Activated T-helper 9 cell treated with anti-CD3 and anti-CD28 coated beads, Interleukin-2, amount 50 U/mL, for 16 hours (primary cell): ENCODE measurements around the gene EFNB2.

ENCODE experiments used
- DNase-seq: peaks from one replicate; pipeline ENCODE4 v3.0.0-alpha.2; 2020; ENCODE audit warnings: low read depth

Gene EFNB2

DNA sequence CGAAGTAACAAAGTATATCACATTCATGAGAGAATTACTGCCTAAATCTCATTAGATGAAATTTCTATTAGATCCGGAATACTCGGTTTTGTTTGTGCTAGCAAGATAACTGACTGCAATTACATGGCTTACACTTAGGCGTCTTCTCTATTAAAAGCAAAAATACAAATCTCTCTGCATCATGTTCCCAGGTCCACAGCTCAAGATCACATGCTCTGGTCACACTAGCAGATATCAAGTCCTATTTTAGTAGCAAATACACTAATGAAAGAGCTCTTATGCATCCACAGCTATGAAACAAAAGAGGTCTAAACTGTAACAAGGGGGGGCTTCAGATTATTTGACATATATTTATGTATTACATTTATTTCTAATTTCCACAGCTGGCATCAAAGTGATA lies 53.5 kb downstream of the EFNB2 start:
- DNase-seq, result no peak

DNA sequence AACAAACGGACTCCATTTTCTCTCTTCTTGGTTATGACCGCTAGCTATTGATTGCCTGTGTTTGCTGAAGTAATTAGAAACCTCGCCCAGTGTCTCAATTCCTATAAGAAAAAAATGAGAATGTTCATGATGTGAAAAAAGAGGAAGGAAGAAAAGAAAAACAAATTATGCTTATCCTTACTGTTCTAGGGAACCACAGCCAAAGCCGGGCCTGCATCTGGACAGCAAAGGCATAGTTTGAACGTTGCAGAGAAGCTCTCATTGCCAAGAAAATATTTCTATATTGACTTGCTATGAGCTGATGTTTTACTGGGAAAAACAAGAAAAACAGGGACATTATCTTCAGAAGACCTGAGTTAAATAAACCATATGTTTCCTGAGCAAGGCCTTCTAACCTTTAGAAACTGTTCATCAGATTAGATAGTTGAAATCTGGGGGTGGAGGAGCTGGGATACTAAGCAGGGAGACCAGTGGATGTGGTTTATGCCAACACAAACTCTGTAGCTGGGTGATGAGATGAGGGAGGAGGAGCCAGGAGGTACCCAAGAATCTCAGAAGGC lies 55.0 kb downstream of the EFNB2 start:
- DNase-seq, result no peak

DNA sequence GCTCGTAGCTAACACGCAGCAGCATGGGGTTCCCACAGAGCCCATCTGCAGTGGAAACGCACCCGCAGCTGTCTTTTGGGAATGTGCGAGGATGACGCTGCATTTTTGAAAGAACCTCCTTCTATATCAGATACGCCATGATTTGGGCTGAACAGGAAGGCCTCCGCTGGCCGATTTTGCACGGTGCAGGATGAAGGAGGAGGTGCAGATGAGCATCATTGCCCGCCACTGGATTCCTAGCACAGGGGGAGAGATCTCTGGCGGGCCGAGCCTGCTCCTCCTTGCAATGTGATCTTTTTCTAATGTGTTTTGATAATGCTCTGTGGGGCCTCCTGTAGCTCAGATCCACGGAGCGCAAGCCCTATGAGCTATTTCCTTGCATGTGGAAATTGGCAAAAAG lies 55.5 kb downstream of the EFNB2 start:
- DNase-seq, result no peak

DNA sequence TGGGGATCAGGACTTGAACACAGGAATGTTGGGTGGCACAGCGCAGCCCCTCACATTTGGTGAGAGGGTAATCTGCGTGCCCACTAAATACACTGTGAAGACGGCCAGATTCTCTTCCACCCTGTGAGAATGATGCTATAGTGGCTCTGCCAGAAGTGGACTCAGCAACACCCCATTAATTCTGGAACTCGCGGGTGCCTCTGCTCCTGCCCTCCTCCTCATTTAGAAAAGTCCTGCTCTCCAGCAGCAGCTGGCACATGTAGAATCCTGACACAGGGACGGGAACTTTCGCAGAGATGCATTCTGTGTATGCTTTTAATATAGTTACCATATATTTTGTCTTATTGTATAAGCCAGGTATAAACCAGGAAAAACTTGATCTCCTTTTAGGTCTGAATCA lies 57.3 kb downstream of the EFNB2 start:
- DNase-seq, result no peak

DNA sequence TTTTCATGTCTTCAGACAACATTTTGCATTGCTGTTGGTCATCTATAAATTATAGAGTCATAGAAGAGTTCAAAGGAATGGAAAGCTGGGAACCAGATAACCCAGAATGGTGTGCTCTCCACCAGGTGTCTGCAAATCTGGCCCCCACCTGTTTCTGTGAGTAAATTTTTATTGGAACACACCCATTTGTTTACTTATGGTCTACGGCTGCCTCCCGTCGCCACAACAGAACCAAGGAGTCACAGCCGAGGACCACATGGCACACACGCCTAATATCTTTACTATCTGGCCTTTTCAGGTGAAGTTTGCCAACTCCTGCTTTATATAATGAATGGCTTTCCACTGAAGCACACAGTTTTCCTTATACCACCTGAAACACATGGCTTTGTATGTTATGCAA lies 58.2 kb downstream of the EFNB2 start:
- DNase-seq, result no peak

DNA sequence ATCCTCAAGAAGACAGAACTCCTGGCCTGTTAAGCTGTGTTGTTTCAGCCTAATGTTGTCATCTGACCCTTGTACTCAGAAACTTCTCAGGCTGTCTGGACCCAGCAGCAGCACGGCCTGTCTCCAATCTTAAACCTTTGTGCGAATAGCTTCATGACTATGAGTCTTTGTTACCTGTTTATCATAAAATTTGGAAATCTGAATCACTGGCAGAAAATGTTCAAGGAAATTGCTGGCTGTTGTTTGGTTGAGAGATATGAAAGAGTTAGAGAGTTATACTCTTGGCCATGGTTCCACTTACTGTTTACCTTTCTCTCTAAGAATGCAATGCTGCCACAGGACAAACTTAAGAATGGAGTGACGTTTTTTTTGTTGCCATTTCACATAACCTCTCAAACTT lies 59.6 kb downstream of the EFNB2 start:
- no peak for DNase-seq

DNA sequence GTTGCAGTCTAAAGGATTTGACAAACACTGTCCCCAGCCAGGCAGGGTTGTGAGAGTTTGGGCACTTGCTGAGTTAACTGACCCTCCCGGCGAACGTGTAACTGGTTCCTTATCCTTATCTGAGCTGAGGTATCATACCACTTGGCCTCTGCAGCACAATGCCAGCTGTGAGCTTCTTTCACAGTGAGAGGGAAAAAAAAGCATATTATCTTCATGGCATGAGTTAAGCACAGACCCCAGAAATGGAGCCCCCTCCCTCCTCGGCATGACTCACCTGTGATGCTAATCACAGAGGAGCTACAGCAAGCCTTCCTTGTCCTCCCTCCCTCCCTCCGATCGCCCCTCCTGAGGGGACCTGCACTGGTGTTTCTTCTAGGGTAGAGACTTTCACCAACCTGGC lies 60.5 kb downstream of the EFNB2 start:
- DNase-seq, result no peak

DNA sequence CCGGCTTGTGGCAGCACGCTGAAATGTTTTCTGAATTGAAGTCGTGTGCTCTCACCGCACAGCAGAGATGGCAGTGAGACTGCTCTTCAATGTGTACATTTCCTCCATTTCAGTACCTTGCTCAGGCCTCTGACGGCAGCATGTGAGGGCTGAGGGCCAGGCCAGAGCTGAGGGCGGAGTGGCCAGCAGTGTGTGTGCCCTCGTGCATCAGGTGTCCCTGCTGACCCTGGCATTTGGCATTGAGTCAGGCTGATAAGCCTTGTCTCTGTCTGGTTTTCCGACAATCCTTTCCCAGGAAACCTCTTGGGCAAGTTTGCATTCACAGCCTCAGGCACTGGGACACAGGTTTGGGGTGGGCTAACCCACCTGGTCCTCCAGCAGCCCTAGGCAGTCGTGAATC lies 62.3 kb downstream of the EFNB2 start:
- DNase-seq, result no peak

DNA sequence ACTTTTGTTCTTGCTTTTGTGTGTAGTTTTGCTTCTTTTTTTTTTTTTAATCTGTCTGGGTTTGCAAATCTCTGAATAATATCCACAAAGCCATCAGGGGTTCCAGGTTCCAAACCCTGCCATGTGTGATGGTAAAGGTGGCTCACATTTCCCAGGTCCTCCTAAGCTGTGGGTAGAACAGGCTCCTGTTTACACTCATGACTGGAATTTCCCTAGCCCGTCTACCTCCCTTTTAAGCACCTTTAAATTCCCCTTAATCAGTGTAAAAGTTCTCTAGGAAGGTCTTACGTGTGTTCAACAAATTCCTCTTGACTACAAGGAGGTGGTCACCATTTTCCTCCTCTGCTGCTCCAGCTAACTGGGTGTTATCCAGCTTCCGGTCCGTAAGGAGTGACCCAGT lies 62.8 kb downstream of the EFNB2 start:
- no peak for DNase-seq

DNA sequence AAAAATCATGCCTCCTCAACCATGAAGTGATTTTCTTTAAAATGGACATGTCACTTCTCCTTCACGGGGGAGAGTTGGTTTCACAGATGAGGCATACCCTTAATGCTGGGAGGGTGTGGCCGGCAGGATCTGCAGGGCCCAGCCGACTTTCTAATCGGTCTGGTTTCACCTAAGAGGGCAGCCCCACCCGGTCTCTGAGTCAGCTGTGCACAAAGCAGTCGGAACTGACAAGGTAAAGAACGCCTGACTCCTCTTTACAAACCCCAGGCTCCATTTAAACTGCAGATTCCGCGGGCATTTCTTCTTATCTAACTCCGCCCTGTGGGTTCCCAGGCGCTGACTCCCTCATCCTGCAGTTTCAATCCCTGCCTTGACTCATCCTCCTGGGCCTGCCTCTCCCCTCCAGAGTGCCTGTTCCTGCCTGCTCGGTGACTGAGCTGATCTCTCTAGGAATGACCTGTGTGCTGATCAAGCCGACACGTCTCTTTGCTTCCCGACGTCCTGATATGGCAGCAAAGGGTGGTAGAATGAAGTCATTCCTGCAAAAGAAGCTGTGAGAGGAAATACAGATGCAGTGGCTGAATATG lies 63.4 kb downstream of the EFNB2 start:
- DNase-seq, result no peak

DNA sequence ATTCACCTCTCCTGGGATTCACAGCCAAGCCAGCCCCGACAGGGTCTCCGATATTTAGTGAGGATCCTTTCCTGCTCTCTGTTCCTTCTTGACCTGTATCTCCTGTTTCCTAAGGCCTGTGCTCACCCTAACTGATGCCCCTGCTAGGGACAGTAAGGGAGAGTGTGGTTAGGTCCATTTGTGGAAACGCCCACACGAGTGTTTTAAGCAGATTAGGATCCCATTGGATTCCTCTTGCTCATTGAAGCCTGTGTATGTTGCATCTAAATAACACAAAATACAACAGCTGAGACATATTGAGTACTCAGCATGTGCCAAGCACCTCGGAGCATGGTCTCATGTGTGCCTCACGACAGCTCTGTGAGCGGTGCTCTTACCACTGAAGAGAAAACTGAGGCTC lies 64.9 kb downstream of the EFNB2 start:
- no peak for DNase-seq

DNA sequence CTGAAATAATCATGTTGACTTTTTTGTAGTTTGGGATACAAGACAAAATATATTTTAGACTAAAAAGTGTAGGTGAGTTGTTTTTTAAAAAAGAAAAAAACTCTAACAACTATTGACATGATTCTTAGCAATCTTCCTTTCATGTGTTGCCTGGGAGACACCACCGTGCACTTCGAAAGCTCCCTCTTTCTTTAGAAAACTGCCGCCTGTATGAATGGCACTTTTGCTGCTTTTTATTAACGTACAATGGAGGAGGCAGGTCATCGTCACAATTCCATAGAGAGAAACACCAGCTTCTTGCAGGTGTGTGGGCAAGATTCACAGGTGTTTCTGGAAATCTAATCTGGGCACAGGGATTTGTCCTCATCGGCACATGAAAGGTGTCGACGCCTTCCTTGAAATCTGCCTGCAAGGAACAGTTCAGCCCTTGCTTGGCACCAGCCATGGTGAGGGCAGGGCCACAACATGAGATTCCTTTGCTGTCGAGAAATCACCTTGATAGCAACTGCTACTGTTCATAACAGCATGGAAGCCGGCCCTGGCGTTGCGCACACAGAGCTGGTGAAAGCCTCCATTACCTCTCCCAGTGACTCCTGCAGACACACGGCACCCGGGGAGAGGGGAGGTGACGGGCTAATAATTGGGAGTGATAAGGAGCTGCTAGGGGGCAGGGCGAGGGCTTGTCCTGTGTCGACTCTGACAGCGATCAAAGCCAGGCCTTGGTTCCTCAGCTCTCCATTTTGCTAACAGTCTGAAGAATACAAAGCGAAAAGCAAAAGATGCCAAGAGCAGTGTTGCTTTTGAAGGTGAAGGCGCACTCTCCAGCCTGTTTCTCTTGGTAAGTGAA lies 66.5 kb downstream of the EFNB2 start:
- no peak for DNase-seq

DNA sequence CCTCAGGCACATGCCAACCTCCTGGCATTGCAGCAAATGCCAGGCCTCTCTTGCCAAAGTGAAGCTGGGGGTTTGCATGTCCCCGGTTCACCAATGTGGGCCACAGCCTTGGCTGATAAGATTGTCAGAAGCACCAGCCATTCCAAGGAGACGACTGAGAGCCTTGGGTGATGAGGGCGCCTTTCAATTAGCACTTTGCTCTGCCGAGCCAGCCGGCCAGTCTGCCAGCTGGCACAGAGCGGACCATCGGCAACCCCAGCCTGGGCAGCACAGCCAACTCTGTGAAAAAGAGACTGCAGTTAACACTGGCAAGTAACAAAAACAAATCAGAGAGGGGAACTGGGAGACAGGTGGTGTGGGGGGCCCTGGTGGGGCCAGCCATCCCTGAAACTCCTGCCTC lies 67.3 kb downstream of the EFNB2 start:
- no peak for DNase-seq

DNA sequence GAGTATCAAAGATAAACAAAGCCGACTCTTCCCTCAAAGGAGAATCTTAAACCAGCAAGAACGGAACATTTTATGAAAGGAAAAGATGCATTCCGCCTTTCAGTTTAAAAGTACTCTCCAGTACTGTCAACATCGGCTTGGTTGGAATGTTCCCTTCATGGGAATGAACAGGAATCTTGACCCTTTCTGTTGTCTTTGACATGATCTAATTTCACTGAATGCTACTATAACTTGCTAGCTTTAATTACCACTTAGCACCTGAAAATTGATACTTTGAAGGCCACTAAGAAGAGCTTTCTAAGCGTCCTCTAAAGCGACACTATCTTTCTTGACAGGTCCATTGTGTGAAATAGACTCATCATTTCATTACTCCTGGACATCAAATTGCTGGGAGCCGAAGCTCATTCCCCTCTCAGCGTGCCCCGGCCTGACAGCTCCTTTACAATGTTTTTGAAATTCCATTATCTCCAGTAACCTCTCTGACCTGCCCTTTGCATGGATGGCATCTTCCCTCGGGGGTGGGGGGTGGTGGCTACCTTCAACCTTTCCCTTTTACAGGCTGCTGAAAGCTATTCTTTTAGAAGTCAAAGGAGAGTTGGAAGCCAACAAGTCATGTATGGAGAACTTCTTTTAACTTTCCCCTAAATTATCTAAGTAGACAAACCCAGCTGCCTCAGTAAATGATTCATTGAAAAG lies 67.9 kb downstream of the EFNB2 start:
- no peak for DNase-seq

DNA sequence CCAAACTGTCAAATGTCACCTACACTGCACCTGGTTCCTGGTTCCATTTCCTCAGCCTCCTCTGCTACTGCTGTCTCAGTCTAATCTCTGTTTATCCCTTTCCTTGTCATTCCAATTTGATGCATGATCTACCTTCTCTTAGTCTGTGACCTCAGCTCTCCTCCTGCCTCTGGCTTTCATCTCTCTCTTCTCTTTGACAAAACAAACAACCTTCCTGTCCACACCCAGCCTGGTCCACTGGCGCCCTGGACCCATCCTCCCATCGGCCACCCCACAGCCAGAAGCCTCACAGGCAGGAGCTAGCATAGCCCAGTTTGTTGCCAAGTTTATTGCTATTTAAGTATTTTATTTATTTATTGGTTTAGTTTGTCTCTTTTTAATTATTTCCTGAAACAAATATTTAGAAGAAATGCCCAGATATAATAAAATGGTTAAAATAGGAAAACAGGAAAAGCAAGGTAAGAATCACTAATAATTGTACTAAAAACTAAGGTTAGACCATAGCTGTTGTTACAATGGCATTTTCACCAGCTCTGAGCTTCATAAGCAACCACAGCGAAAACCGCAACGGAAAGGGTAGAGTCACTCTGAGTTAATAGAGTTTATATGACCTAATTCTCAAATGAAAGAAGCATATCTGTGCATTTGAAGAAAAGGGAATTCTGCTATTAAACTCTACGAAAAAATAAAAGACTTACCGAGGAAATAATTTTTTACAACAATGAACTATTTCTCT lies 68.6 kb downstream of the EFNB2 start:
- DNase-seq, result no peak

DNA sequence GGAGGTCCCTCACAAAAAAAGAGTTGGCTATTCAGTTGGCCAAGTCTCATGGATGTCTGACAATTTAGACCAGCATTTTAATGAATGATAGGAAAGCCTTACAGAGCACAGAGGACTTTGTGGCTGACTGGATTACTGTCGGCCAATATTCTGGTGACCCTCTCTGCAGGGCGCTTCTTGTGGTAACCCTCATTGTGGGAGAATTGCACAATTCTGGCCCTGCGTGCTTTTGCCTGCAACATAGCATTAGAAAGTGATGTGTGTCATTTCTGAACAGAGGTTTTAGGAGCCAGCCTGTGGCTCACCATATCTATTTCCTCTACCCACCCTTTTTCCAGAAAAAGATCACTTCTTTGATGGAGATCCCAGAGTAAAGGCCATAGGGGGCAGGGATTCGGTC lies 71.4 kb downstream of the EFNB2 start:
- no peak for DNase-seq

DNA sequence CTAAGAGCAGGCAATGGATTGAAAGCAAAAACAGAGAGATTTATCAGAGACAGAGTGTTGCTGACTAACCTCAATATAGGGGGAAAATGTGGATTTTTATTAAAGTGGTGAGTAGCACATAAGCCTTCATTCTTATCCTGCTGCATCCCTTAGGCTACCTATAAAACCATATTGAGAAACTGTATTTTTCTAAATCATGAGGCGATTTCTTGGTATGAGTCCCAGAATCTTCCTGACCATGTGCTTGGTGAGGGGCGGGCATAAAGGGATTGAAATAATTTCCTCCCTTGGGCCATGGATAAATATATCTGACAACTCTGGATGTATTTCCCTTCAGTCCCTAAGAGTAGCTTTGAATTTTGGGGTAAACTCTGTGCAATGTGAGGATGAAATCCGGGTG lies 72.8 kb downstream of the EFNB2 start:
- no peak for DNase-seq

DNA sequence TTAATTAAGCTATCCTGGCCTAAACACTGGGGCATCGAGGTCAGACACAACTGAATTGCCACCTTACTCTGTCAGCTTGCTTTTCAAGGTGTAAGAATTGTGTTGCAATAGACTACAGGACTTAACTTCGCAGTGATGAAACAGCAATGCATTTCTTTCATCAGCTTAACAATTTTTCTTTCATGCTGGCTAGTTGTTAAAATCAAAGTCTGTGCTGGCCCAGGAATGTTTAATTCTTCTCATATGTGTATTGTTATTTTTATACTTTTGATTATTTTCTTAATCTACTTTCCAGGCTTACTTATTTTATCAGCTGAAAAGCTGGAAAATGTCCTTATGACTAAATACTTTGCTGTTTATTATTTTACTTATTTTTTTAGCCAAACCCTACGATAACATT lies 79.7 kb downstream of the EFNB2 start:
- DNase-seq, result no peak

DNA sequence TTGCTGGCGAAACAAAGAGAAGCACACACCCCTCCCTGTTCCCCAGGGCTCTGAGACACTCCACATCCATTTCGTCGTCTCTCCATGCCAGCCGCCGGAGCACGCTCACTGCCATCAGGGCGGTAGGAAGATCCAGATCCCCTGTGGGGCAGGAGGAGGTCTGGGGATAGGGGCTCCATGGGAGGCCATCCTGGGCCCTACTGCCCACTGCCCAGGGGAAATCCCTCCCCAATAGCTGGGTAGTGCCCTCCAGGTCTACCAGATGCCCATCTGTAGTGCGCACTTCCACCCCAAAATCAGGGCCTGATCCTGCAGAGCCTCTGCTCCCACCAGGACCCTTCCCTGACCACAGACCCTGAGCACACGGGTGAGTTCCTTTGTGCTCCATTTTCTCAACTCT lies 80.3 kb downstream of the EFNB2 start:
- DNase-seq, result no peak

DNA sequence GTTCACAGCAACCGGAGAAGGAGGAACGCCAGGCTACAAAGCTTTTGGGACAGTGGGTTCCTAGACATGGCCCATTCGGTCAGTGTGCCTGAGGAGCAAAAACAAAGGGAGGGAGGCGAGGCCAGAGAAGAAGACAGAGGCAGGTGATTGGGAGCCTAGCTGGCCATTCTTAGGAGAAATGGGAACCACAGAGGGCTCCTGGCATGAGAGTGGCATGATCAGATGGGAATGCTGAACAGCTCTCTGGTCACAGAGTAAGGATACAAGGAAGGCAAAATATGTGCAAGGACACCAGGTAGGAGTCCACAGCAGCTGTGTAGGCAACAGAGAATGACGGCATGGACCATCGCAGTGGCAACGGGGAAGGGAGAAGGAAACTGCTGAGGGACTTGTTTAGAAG lies 82.4 kb downstream of the EFNB2 start:
- DNase-seq, result no peak

DNA sequence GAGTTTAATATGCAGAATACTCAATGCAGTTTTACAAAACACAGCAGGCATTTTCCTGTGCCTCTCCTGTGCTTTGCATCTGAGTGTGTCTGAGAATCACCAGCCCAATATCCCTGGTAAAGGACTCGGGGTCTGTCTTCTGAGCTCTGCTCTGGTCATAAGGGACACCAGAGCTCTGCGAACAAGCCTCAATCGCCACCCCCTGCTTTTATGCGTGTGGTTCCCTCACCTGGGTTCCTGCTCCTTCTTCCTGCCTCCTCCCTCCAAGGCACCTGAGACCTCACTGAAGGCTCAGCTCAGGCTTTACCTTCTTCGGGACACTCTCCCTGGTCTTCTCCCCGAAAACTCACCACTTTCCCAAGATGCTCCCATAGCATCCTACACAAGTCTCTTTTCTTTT lies 84.5 kb downstream of the EFNB2 start:
- no peak for DNase-seq

DNA sequence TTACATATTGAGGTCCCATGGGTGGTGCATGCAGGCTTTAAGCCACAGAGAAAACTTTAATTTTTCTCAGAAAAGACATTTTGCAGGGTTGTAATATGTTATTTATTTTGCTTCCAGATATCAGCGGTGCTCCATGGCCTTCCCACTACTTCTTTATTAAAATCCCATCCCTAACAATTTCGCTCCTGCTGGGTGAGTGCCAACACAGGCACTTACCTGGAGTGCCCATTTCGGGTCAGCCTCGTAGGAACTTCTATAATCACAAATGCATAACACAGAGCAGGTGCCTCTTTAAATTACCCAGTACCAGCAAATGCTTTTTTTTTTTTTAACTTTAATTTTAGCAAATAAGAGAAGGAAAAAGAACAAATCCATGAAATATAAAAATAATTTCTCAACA lies 86.4 kb downstream of the EFNB2 start:
- DNase-seq, result no peak
